ENCODE data around the gene DHX8.

DNA sequence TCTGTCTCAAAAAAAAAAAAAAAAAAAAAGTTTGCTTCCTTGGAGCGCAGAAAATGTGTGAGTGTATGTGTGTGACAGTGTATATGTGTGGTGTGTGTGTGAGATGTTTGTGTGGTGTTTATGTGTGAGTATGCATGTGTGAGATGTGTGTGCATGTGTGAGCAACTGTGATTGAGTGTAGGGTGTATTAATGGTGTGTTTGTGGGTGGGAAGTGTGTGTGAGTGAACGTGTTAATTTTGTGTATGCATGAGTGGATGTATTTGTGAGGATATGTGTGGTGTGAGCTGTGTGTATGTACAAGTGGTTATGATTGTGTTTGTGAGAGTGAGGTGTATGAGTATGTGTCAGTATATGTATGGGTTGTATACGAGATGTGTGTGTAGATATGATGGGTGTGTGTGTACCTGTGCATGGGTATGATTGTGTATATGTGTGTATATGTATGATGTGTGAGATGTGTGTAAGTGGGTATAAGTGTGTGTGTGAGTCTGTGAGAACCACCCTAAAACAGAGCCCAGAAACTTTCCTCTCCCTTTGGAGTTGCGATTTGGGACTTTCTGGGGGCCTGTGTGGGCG, 84.8 kb downstream of the DHX8 start:
- TF ChIP-seq CTCF (optimal IDR thresholded peaks at IDR 0.05 in 1 of 3, IDR thresholded peaks at IDR 0.05 in 1 of 3, conservative IDR thresholded peaks at IDR 0.05 in 1 of 3; ENCODE audit: extremely low read depth in 1 of 3, insufficient read depth in 2 of 3, low read length in 3 of 3) (no peak), EZH2 (IDR thresholded peaks at IDR 0.05; ENCODE audit: low read length) (no peak)
